ENCODE measurements around the gene UBR1. TPM values are rescaled to one million over a fixed set of nuclear protein-coding genes. Genes with fewer than 3 reads are reported as not detected.
A peak's percentile ranks its signal among the peaks of the same experiment; 100 is the strongest.

UBR1 gene
- total and polyA plus RNA-seq, 5 donors from 2014 or later = 15.9 to 48.2 (median 18.2) TPM

GRCh38 chr15:43081283-43081682 lies 24.6 kb downstream of the UBR1 start:
- no peak overlapping the region for H3K27ac ChIP-seq (ENCODE audit: insufficient read depth, low read length, poor library complexity, severe bottlenecking)
- ATAC-seq (ENCODE audit: low read depth in 2 of 2) = no peak
- no peak overlapping the region for H3K4me3 Mint-ChIP-seq
- no peaks in the 10 kb centered on the region for H3K27me3 ChIP-seq (ENCODE audit: control insufficient read depth, insufficient read depth, low read length)
- H3K27me3 Mint-ChIP-seq = no peaks in the 10 kb centered on the region
- DNase-seq = no peak
- no peak overlapping the region for H3K4me3 ChIP-seq (ENCODE audit: low read depth, low read length)
- no peak overlapping the region for H3K27ac Mint-ChIP-seq
- H3K36me3 ChIP-seq (ENCODE audit: control insufficient read depth, insufficient read depth, low read length) = peaks cover 44% of the 10 kb centered on the region
- H3K9me3 Mint-ChIP-seq = no peaks in the 10 kb centered on the region
- H3K36me3 Mint-ChIP-seq = peaks cover 38% of the 10 kb centered on the region
- no peaks in the 10 kb centered on the region for H3K4me1 ChIP-seq (ENCODE audit: control insufficient read depth, insufficient read depth, low read length, poor library complexity, severe bottlenecking)
- no peaks in the 10 kb centered on the region for H3K9me3 ChIP-seq (ENCODE audit: control insufficient read depth in 2 of 2, low read length in 2 of 2)
- H3K4me1 Mint-ChIP-seq = peaks cover 11 to 40% (median 31%) of the 10 kb centered on the region in 4 donors

- Histone ChIP-seq H3K36me3 (ENCODE audit: control insufficient read depth, insufficient read depth, low read length) (peaks cover 74% of the 10 kb centered on the region), H3K4me1 (ENCODE audit: control insufficient read depth, insufficient read depth, low read length, poor library complexity, severe bottlenecking) (no peaks in the 10 kb centered on the region), H3K27me3 (ENCODE audit: control insufficient read depth, insufficient read depth, low read length) (no peaks in the 10 kb centered on the region), H3K9me3 (ENCODE audit: control insufficient read depth in 2 of 2, low read length in 2 of 2) (no peaks in the 10 kb centered on the region), H3K4me3 (ENCODE audit: low read depth, low read length) (no peak overlapping the region), H3K27ac (ENCODE audit: insufficient read depth, low read length, poor library complexity, severe bottlenecking) (no peak overlapping the region)
- no peaks in the 10 kb centered on the region for H3K9me3 Mint-ChIP-seq
- H3K4me1 Mint-ChIP-seq = peaks cover 0 to 6% (median 0%) of the 10 kb centered on the region in 4 donors
- H3K27me3 Mint-ChIP-seq = no peaks in the 10 kb centered on the region
- DNase-seq (no peak), ATAC-seq (ENCODE audit: low read depth in 2 of 2) (no peak)
- no peak overlapping the region for H3K27ac Mint-ChIP-seq
- no peak overlapping the region for H3K4me3 Mint-ChIP-seq
- H3K36me3 Mint-ChIP-seq = peaks cover 57% of the 10 kb centered on the region
Observed at GRCh38 chr15:43071451-43071850, 34.4 kb downstream of the UBR1 start.

GRCh38 chr15:43070893-43071292 lies 34.9 kb downstream of the UBR1 start:
- H3K27ac Mint-ChIP-seq = no peak overlapping the region

GRCh38 chr15:43070249-43070648 lies 35.6 kb downstream of the UBR1 start:
- no peaks in the 10 kb centered on the region for H3K9me3 ChIP-seq (ENCODE audit: control insufficient read depth in 2 of 2, low read length in 2 of 2)
- H3K4me1 Mint-ChIP-seq = peaks cover 0 to 6% (median under 1%) of the 10 kb centered on the region in 4 donors
- no peak for ATAC-seq (ENCODE audit: low read depth in 2 of 2)

More at GRCh38 chr15:43070893-43071292, 34.9 kb downstream of the UBR1 start:
- Histone ChIP-seq H3K4me3 (ENCODE audit: low read depth, low read length) (no peak overlapping the region), H3K9me3 (ENCODE audit: control insufficient read depth in 2 of 2, low read length in 2 of 2) (no peaks in the 10 kb centered on the region), H3K27me3 (ENCODE audit: control insufficient read depth, insufficient read depth, low read length) (no peaks in the 10 kb centered on the region), H3K36me3 (ENCODE audit: control insufficient read depth, insufficient read depth, low read length) (peaks cover 77% of the 10 kb centered on the region), H3K4me1 (ENCODE audit: control insufficient read depth, insufficient read depth, low read length, poor library complexity, severe bottlenecking) (no peaks in the 10 kb centered on the region), H3K27ac (ENCODE audit: insufficient read depth, low read length, poor library complexity, severe bottlenecking) (no peak overlapping the region)
- ATAC-seq (ENCODE audit: low read depth in 2 of 2) = no peak
- no peak for DNase-seq
- peaks cover 0 to 6% (median 0%) of the 10 kb centered on the region in 4 donors for H3K4me1 Mint-ChIP-seq
- peak overlapping the region in 1 of 4 donors; percentile 64 for H3K4me3 Mint-ChIP-seq
- no peaks in the 10 kb centered on the region for H3K27me3 Mint-ChIP-seq
- H3K36me3 Mint-ChIP-seq = peaks cover 62% of the 10 kb centered on the region
- no peaks in the 10 kb centered on the region for H3K9me3 Mint-ChIP-seq

GRCh38 chr15:43067717-43068461 lies 37.9 kb downstream of the UBR1 start:
- no peaks in the 10 kb centered on the region for H3K27me3 ChIP-seq (ENCODE audit: control insufficient read depth, insufficient read depth, low read length)
- H3K4me1 Mint-ChIP-seq = peaks cover 3 to 7% (median 5%) of the 10 kb centered on the region in 4 donors
- no peak for ATAC-seq (ENCODE audit: low read depth in 2 of 2)
- no peaks in the 10 kb centered on the region for H3K4me1 ChIP-seq (ENCODE audit: control insufficient read depth, insufficient read depth, low read length, poor library complexity, severe bottlenecking)
- no peaks in the 10 kb centered on the region for H3K27me3 Mint-ChIP-seq
- DNase-seq = peak in 1 of 3 donors; percentile 22
- H3K27ac Mint-ChIP-seq = no peak overlapping the region
- H3K4me3 Mint-ChIP-seq = no peak overlapping the region
- H3K36me3 Mint-ChIP-seq = peaks cover 62% of the 10 kb centered on the region
- no peaks in the 10 kb centered on the region for H3K9me3 ChIP-seq (ENCODE audit: control insufficient read depth in 2 of 2, low read length in 2 of 2)
- no peaks in the 10 kb centered on the region for H3K9me3 Mint-ChIP-seq
- H3K4me3 ChIP-seq (ENCODE audit: low read depth, low read length) = no peak overlapping the region
- no peak overlapping the region for H3K27ac ChIP-seq (ENCODE audit: insufficient read depth, low read length, poor library complexity, severe bottlenecking)
- peaks cover 65% of the 10 kb centered on the region for H3K36me3 ChIP-seq (ENCODE audit: control insufficient read depth, insufficient read depth, low read length)

More at GRCh38 chr15:43070249-43070648, 35.6 kb downstream of the UBR1 start:
- Histone ChIP-seq H3K27me3 (ENCODE audit: control insufficient read depth, insufficient read depth, low read length) (no peaks in the 10 kb centered on the region), H3K4me1 (ENCODE audit: control insufficient read depth, insufficient read depth, low read length, poor library complexity, severe bottlenecking) (no peaks in the 10 kb centered on the region), H3K4me3 (ENCODE audit: low read depth, low read length) (no peak overlapping the region), H3K36me3 (ENCODE audit: control insufficient read depth, insufficient read depth, low read length) (peaks cover 77% of the 10 kb centered on the region), H3K27ac (ENCODE audit: insufficient read depth, low read length, poor library complexity, severe bottlenecking) (no peak overlapping the region)
- H3K36me3 Mint-ChIP-seq = peaks cover 69% of the 10 kb centered on the region
- no peaks in the 10 kb centered on the region for H3K27me3 Mint-ChIP-seq
- no peak overlapping the region for H3K27ac Mint-ChIP-seq
- H3K9me3 Mint-ChIP-seq = no peaks in the 10 kb centered on the region
- DNase-seq = no peak
- no peak overlapping the region for H3K4me3 Mint-ChIP-seq

GRCh38 chr15:43056696-43057095 lies 49.1 kb downstream of the UBR1 start:
- Mint-ChIP-seq H3K4me3 (no peak overlapping the region), H3K27ac (peak overlapping the region in 1 of 3 donors; percentile 38)
- peaks cover 91% of the 10 kb centered on the region for H3K36me3 ChIP-seq (ENCODE audit: control insufficient read depth, insufficient read depth, low read length)

GRCh38 chr15:43052860-43053259 lies 53.0 kb downstream of the UBR1 start:
- no peaks in the 10 kb centered on the region for H3K9me3 ChIP-seq (ENCODE audit: control insufficient read depth in 2 of 2, low read length in 2 of 2)
- Mint-ChIP-seq H3K27me3 (no peaks in the 10 kb centered on the region), H3K4me3 (no peak overlapping the region), H3K9me3 (no peaks in the 10 kb centered on the region), H3K36me3 (peaks cover 62% of the 10 kb centered on the region), H3K4me1 (peaks cover 0 to 6% (median 3%) of the 10 kb centered on the region in 4 donors), H3K27ac (peak overlapping the region in 2 of 3 donors; percentile 0 to 22)
- H3K4me3 ChIP-seq (ENCODE audit: low read depth, low read length) = no peak overlapping the region
- no peaks in the 10 kb centered on the region for H3K4me1 ChIP-seq (ENCODE audit: control insufficient read depth, insufficient read depth, low read length, poor library complexity, severe bottlenecking)
- ATAC-seq (ENCODE audit: low read depth in 2 of 2) (no peak), DNase-seq (no peak)
- no peak overlapping the region for H3K27ac ChIP-seq (ENCODE audit: insufficient read depth, low read length, poor library complexity, severe bottlenecking)
- H3K27me3 ChIP-seq (ENCODE audit: control insufficient read depth, insufficient read depth, low read length) = no peaks in the 10 kb centered on the region
- H3K36me3 ChIP-seq (ENCODE audit: control insufficient read depth, insufficient read depth, low read length) = peaks cover 67% of the 10 kb centered on the region

More at GRCh38 chr15:43056696-43057095, 49.1 kb downstream of the UBR1 start:
- no peaks in the 10 kb centered on the region for H3K27me3 Mint-ChIP-seq
- H3K9me3 Mint-ChIP-seq = no peaks in the 10 kb centered on the region
- H3K4me1 Mint-ChIP-seq = peaks cover 0 to 8% (median 2%) of the 10 kb centered on the region in 4 donors
- H3K27me3 ChIP-seq (ENCODE audit: control insufficient read depth, insufficient read depth, low read length) = no peaks in the 10 kb centered on the region
- H3K27ac ChIP-seq (ENCODE audit: insufficient read depth, low read length, poor library complexity, severe bottlenecking) = no peak overlapping the region
- no peaks in the 10 kb centered on the region for H3K9me3 ChIP-seq (ENCODE audit: control insufficient read depth in 2 of 2, low read length in 2 of 2)
- H3K4me1 ChIP-seq (ENCODE audit: control insufficient read depth, insufficient read depth, low read length, poor library complexity, severe bottlenecking) = no peaks in the 10 kb centered on the region
- no peak for ATAC-seq (ENCODE audit: low read depth in 2 of 2)
- DNase-seq = no peak
- peaks cover 66% of the 10 kb centered on the region for H3K36me3 Mint-ChIP-seq
- no peak overlapping the region for H3K4me3 ChIP-seq (ENCODE audit: low read depth, low read length)

GRCh38 chr15:43048935-43049334 lies 56.9 kb downstream of the UBR1 start:
- Mint-ChIP-seq H3K27me3 (no peaks in the 10 kb centered on the region), H3K4me3 (no peak overlapping the region), H3K36me3 (peaks cover 55% of the 10 kb centered on the region), H3K9me3 (no peaks in the 10 kb centered on the region), H3K27ac (peak overlapping the region in 1 of 3 donors; percentile 72), H3K4me1 (peaks cover under 1 to 27% (median 4%) of the 10 kb centered on the region in 4 donors)
- no peak overlapping the region for H3K27ac ChIP-seq (ENCODE audit: insufficient read depth, low read length, poor library complexity, severe bottlenecking)
- DNase-seq = no peak
- no peaks in the 10 kb centered on the region for H3K27me3 ChIP-seq (ENCODE audit: control insufficient read depth, insufficient read depth, low read length)
- H3K4me1 ChIP-seq (ENCODE audit: control insufficient read depth, insufficient read depth, low read length, poor library complexity, severe bottlenecking) = no peaks in the 10 kb centered on the region
- H3K36me3 ChIP-seq (ENCODE audit: control insufficient read depth, insufficient read depth, low read length) = peaks cover 63% of the 10 kb centered on the region
- H3K9me3 ChIP-seq (ENCODE audit: control insufficient read depth in 2 of 2, low read length in 2 of 2) = no peaks in the 10 kb centered on the region
- H3K4me3 ChIP-seq (ENCODE audit: low read depth, low read length) = no peak overlapping the region
- no peak for ATAC-seq (ENCODE audit: low read depth in 2 of 2)

Measured in CD4-positive, CD25-positive, alpha-beta regulatory T cell (primary cell).